H4 (cell line): ENCODE measurements around the gene CPA3. TPM values are rescaled to one million over a fixed set of nuclear protein-coding genes. Genes with fewer than 3 reads are reported as not detected.

ENCODE experiments used
- DNase-seq: peaks from one replicate; pipeline ENCODE4 v3.0.0-alpha.2; 2015; ENCODE audit warnings: low spot score
- total RNA-seq: library from RNA; depleted of rRNA; stranded (reverse); fragments of >200 nt; shearing (Covaris generic); gene quantifications from 2 replicates; pipeline ENCODE4 v1.2.3, GENCODE V29; 2014; rRNA removed

Gene CPA3, protein sequence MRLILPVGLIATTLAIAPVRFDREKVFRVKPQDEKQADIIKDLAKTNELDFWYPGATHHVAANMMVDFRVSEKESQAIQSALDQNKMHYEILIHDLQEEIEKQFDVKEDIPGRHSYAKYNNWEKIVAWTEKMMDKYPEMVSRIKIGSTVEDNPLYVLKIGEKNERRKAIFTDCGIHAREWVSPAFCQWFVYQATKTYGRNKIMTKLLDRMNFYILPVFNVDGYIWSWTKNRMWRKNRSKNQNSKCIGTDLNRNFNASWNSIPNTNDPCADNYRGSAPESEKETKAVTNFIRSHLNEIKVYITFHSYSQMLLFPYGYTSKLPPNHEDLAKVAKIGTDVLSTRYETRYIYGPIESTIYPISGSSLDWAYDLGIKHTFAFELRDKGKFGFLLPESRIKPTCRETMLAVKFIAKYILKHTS
- not detected in 2 replicates for total RNA-seq

DNA sequence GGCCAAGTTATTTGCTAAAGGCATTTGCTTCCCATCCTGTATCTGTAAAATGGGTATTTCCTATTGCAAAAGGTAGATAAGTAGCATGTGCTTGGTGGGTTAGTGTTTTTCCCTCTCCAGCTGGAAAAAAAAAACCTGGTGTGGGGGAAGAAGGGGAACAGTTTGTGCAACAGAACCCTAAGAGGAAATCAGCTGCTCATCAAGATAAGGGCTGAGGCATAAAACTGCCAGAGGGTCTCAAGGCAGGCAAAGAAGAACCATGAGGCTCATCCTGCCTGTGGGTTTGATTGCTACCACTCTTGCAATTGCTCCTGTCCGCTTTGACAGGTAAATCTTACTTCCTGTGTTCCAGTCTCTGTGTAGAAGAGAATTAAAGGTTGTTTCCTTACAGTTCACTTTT is at the start of gene CPA3:
TSS of gene CPA3 (plus strand) at position 248 of the 400 bp plus-strand sequence. CDS start at position 260, 12 bp downstream.
- no peak for DNase-seq

DNA sequence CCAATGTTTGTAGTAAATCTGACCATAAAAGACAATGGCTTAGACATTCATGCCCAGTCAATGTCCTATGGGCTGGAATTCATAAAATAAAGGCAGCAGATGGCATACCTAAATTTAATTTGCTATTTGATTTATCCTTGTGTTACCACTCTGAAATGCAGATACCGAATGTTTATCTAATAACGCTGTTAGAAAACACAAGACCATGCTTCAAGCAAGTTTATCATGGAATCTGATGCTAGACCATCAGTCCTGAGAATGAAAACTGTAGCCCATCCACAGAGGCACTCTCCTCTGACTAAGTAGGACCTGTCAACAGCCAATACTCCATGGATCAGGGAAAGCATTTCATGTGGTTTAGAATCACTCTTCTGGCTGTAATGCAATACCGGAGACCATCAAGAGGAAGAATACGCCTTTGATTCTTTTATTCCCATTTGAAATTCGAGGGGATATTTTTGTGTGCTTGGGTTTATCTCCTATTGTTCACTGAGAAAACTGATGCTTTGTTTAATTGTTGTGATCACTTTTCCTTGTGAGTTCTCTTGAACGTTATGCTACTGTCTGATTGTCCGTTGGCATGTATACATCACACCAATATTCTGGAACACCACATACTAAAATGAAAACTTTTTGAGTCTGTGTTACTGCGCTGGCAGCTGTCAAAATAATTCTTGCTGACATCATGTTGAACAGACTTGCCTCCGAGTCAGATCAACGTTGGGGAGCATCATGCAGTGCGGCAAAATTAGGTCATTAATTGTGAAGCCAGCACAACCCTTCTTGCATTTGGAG is 49.6 kb upstream of the CPA3 start:
- DNase-seq: no peak

DNA sequence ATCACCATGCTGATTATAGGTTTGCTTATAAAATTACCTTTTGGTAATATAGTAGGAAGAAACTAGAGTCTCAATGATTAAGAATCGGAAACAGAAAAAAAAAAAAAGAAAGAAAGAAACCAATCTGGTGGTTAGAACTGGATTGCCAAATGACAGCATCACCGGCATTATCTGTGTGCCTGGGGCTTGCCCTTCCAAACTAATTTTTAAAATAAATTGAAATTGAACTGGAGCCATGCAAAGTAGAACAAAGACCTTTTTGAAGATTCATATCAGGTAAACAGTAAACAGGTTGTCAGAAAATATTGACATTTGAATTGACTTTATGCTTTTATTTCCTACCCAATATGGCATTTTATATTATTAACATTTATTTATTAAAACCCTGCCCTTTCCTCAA is 48.7 kb upstream of the CPA3 start:
- no peak for DNase-seq

DNA sequence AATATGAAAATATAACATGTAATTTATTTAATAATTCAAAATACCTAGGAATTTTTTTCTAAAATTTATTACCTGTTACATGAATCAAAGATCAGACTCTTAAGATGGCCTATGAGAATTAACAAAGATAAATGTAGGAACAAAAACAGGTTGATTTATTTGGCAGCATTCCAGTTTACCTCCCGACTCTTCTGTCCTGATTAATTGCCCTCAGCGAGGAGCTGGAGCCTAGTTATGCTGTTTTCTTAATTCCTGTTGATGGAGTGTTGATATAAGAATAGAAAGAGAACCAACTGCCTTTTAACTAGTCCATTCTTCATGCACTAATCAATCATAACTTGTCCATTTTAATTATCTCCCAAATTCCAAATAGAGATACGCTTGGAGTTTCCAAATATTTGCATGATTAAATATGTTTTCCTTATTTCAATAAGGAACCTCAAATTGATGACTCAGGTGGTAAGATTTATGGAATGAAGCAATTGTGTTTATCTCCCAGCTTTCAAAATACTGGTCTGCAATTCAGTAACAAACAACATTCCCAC is 48.0 kb upstream of the CPA3 start:
- DNase-seq: no peak

DNA sequence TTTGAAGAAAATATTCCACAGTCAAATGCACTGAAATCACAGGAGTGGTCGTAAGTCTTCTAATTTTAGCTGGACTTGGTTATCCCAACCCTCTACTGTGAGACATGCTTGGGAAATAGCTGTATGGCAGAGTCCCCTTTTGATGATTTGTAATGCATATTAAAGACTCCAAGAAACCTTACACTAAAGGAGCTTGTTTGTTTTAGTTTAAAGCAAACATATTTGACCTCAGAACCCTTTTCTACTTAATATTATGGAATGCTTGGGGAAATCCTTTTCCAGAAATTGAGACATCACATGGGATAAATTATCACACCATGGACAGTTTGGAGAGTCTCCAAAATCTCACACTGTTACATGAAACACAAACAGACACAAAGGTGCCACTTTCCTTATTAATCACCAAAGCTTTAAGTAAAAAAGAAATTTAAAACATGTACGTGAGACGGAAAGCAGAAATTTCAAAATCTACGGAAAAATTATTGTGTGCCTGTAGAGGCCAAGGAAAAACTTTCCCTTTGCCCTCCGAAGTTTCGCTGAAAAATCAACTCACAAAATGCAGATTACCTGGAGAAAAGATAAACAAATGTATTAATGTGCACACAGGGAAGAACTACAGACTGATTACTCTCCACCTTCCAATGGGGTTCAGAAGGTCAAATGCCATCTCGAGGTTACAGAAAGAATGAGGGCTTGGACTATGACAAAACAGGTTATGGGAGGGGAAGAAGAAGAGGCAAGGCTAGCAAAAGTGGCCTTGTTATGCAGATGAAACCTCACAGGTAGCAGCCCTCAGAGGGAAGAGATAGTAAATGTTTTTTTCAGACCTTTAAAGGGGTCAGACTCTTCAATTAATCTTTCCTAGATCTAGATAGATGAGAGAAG is 44.5 kb upstream of the CPA3 start:
- DNase-seq: no peak

DNA sequence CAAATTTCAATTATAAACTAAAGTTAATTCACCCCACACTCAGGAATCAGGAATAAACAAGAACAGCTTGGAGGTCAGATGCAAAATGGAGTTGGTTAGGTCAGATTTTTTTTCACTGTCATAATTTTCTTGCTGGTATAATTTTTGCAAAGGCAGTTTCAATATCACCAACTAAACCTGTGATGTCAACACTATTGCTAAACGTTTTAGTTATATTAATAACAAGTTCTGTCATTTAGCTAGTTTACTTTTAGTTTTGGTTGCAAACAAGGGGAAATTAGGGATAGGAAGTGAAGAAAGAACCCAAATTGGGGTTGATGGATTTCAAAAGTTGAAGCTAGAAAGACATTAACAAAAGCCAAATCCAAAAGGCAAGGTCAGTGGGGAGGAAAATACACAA is 42.1 kb upstream of the CPA3 start:
- no peak for DNase-seq

DNA sequence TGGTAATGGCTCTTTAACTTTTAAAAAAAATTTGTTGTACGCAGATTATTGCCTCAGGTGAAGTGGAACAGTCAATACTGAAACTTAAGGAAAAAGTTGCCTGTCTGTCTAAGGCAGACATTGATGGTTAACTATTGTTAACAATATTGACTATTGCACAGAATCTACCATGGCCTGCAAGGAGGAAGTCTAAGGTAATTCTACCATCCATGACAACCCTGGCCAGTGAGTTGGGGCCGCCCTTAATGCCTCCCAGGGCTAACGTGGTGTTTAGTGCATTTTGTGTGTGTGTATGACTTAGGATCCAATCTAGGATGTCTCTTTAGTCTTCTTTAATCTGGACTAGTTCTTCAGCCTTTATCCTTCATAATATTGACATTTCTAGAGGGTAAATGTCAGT is 39.6 kb upstream of the CPA3 start:
- no peak for DNase-seq

DNA sequence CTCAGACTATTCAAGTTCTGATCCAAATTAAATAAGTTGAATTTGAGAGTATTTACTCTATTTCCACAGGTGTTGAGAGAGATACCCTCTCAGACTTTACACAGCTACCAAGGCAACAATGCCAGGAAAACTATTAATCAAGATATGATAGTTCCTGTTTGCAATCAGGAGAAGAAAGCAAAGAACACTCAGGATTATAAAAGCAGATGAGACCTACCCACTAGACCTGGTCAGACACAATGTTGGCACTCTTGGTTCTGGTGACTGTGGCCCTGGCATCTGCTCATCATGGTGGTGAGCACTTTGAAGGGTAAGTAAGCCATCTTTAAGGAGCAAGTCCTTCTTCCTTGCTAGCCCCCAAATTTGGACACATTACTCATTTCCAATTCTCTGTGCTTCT is 37.5 kb upstream of the CPA3 start, which contains the start of gene CPB1:
TSS of gene CPB1 (plus strand) at position 227 of the 400 bp plus-strand sequence. CDS start at position 240, 13 bp downstream.
- no peak for DNase-seq

DNA sequence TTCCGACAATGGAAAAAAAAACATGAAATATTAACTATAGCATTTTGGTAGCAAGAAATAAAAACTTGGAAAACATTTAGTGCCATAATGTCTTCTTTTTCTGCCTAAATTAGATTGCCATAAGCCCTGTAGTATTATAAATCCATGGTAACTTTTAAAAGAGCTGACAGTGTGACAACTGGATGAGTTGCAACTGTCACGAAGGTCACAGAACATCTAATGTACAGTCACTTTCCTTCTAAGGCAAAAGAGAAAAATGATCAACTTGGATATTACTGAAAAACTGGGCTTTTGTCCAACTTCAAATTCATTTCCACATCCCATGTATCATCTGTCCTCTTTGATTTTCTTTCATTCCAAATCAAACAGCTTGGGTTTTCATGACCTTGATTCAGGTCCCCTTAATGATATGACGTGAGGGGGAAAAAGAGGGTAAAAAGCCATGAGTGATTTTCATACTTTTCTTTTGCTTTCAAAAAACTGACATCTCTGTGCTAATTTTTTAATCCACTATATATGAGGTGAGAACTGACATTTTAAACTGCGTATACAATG is 36.9 kb upstream of the CPA3 start:
- DNase-seq: no peak

DNA sequence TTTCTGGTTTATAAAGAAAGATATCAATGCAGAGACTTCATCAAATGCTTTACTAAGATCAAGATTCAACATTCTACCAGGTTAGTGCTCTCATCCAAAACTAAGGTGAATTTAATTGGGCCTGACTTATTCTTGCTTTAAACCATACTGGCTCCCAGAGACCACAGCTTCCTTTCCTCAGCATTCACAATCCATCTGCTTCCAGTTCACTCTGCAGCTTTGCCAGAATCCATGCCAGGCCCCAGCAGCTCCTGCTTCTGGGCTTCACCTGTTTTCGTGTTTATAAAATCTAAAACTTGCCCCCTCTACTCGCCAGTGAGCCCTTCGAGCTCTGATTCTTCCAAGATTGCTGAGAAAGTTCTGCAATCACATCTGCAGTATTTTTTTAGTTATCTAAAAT is 35.2 kb upstream of the CPA3 start:
- no peak for DNase-seq

DNA sequence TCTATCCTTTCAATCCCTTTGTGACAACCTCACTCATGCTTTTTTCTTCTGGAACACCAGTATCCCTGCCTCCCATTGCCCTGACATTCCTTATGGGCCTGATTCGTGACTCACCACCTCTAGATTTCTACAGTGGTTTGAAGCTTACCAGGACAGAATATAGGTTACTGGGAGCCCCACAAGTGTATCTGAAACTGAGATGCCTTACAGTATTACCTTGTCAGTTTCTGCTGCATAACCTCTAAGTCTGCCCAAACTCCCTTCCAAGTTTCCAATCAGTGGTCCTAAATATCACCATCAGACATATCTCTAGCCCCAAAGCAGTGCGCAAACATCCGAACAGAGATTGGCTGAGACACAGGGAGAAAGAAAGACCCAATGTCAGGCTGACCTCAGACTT is 31.9 kb upstream of the CPA3 start:
- no peak for DNase-seq

DNA sequence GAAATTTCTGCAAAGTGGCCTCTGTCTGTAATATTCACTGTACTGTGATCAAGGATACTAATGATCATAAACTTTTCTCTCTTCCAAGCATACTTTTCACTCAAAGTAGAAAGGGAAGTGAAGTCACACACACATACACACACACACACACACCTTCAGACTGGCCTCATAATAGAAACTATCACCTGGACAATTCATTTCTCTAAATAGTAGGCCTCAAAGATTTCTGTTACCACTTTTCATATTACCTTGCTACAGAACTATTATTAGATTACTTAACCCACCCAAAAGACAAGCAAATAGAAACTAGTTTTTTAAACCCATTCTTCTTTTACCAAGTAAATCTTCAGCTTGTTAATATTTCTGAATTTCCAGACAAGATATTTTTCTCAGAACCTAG is 25.3 kb upstream of the CPA3 start:
- no peak for DNase-seq

DNA sequence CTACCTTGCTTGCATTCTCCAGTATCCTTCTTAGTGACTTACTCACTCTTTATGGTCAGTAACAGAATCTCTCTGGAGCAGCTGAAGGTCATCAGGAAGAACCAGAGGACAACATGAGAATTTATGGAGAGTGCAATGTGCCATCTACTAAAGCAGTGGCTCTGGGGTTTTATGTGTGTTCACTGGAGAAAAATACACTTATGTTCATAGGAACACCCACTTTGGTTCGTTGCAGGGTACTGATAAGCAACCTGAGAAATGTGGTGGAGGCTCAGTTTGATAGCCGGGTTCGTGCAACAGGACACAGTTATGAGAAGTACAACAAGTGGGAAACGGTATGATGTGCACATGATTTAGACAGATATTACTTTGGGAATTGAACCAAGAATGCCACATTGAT is 24.6 kb upstream of the CPA3 start:
- no peak for DNase-seq

DNA sequence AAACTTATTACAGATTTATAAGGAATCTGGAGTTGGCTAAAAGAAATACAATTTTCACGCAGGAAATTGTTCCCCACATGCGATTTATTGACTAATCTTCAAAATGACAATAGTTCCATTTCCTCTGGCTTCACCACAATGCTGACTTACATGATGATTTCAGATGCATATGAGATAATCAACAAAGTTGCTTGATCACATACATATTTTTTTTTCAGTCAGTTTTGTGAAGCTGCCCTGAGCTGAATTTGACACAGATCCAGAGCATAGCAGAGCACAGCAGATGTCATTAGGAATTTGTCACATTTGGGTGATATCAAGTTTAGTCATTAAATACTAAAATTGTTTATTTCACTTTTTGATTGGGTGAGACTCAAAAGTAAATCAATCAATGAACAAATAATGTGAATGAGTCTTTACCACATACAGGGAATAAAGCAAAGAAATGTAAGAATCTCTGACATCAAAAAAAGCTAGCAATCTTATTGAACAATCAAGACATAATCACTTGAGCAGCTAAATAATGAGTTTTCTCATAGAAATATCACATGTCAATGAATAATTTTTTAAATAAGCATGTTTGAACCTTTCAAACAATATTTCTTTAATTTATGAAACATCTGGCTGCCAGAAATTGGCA is 19.2 kb upstream of the CPA3 start:
- no peak for DNase-seq

DNA sequence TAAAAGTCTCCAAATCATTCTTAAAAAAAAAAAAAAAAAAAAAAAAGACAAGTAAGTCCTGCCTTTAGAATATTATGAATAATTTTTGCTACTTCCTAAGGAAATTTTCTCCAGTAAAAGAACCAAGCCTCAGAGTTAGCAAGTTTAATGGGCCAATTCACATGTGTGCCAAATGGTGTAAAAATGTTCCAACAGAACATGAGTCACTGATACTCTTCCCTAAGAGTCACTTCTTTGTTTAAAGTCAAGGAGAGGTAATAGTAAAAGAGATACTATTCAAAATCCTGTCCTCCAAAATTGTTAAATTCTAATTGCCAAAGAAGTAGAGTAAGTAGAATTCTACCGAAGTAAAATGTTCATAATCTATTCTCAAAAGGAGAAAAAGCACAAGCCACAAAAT is 17.7 kb upstream of the CPA3 start:
- no peak for DNase-seq

DNA sequence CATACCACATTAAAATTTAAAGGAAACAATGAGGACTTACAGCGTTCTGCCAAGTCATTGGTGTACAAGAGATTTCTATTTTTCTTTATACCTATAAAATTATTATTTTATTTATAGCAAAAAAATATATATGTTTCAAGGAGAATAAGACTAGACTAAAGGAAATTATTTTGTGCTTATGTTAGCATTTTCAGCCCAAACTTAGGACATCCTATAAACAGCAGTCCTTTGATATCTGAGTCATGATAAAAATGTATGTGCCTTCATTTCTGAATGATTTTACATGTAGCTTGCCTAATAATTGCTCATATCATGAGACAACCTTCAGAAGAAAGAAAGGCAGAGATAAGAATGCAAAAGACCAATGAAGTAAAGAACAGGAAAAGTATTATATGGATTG is 16.7 kb upstream of the CPA3 start:
- no peak for DNase-seq

DNA sequence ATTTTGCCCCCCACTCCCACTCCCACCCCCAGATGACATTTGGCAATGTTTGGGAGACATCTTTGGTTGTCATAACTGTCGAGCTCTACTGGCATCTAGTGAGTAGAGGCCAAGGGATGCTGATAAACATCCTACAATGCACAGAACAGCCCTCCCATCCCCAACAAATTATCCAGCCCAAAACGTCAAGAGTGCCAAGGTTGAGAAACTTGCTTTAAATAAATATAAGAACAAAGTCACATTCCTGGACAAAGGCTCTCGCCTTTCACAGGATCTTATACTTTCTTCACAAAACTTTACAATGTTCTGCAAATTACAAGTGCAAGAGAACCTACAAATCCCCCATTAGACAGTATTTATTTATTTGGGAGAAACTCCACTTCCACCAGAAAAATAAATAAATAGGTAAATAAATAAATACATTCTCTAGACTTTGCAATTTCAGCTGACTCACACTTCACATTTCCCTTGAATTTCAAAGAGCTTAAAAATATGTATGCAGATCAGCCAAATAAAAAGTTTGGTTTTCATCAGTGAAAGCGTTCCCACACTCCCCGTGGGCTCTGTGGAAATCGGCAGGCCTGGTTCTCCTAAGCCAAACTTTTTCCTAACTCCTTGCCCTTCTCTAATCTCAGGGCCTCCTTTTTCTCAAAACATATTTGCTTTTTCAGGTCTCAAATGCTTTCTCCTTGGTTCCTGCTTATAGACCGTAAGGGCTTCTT is 12.7 kb upstream of the CPA3 start:
- no peak for DNase-seq

DNA sequence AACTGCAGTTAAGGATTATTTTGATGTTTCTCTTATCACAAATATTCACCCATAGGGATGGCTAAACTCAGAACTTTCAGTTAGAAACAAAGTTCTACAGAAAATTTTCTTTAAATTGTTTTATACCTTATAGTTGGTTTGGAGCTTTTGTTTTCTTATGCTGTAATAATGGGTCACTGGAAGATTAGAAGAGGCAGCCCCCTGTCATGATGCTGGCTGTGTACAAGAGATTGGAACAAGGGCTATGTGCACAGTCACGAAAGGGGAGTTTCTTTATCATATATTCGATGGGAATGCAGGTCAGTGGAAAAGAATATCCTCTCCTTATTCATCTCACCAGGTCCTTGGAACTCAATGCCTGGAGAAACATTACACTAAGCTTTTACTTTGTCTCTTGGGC is 12.0 kb upstream of the CPA3 start:
- no peak for DNase-seq

DNA sequence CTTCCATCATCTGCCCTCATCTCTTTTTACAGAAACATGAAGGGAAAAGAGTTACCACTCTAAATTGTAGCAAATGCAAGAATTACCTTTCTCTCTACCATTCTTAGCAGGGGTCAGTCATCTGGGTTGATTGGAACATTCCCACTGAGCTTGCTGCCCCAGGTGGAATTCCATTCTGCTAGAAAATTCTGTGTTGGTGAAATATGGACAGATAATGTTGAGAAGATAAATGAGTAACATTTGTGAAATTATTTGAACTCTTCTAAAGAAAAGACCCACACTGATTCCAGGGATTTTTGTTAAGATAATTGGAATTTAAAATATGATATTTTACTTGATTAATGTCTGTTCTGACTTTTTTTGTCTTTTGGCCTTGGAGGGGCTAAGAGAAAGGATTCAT is 11.0 kb upstream of the CPA3 start:
- no peak for DNase-seq

DNA sequence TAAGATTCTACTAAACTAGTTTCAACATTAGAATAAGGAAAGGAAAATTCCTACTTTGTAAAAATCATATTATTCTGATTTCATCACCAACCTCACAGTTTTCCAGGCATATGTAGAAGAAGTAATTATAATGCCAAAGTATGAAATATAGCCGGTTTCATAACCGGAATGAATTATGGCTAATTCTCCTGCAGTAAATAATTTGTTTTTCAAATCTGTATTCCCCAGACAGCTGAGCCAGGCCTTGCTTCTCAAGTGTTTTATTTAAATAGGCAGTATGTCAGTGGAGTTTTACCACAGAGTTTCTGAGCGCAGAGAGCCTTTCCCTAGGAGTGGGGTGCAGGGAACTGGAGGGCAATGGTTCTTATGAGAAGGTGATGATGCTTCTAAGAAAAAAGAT is 8.7 kb upstream of the CPA3 start:
- no peak for DNase-seq
